Calu3 (cell line): ENCODE results near the gene IGSF8. TPM values are rescaled to one million over a fixed set of nuclear protein-coding genes. Genes with fewer than 3 reads are reported as not detected.

ENCODE experiments used
- BruUV-seq: library from RNA; stranded (reverse); fragments of 400-500 nt; replicated peaks from 2 replicates; lab custom pipeline; 2021; lab: Mats Ljungman, UMichigan
- CTCF ChIA-PET: fragments of 300-600 bp; sonication (Branson Sonifier 250); formaldehyde crosslinking; loops from one replicate; lab custom pipeline; 2022; ENCODE audit warnings: antibody characterized with exemption; lab: Charles Lee
- DNase-seq: peaks from one replicate; pipeline ENCODE4 v3.0.0; 2022
- H3K27ac Mint-ChIP-seq: one replicate; pipeline ENCODE4 v1.8.0; 2022; ENCODE audit warnings: mixed read lengths; ENCODE audit not compliant: unreplicated experiment
- H3K27me3 Mint-ChIP-seq: one replicate; pipeline ENCODE4 v1.8.0; 2022; ENCODE audit warnings: mixed read lengths; ENCODE audit not compliant: unreplicated experiment
- H3K36me3 Mint-ChIP-seq: one replicate; pipeline ENCODE4 v1.8.0; 2022; ENCODE audit warnings: mild to moderate bottlenecking, moderate library complexity, mixed read lengths; ENCODE audit not compliant: insufficient read depth, unreplicated experiment
- H3K4me1 Mint-ChIP-seq: one replicate; pipeline ENCODE4 v1.8.0; 2022; ENCODE audit warnings: mild to moderate bottlenecking, low read depth, mixed read lengths; ENCODE audit not compliant: unreplicated experiment
- H3K4me3 Mint-ChIP-seq: one replicate; pipeline ENCODE4 v1.8.0; 2022; ENCODE audit warnings: mild to moderate bottlenecking, low read depth, moderate library complexity, mixed read lengths; ENCODE audit not compliant: unreplicated experiment
- H3K9me3 Mint-ChIP-seq: one replicate; pipeline ENCODE4 v1.8.0; 2022; ENCODE audit warnings: low read depth, mixed read lengths; ENCODE audit not compliant: unreplicated experiment
- intact Hi-C: fragments of 100-400 bp; cut with micrococcal nuclease; formaldehyde crosslinking; loops from one replicate; pipeline ENCODE4 v1.10.0; 2022; ENCODE audit not compliant: unreplicated experiment
- total RNA-seq: library from RNA; stranded (reverse); gene quantifications from 2 replicates; pipeline ENCODE4 v1.2.3, GENCODE V29; 2022
- TF ChIP-seq, protein P1 (sequence below): fragments of 200-600 bp; IDR thresholded peaks from one replicate; pipeline ENCODE4 v1.8.0; 2022; ENCODE audit warnings: antibody characterized with exemption; ENCODE audit not compliant: unreplicated experiment

Gene IGSF8
- total RNA-seq, 1 experiment from 2014 or later = 31.6 TPM

DNA sequence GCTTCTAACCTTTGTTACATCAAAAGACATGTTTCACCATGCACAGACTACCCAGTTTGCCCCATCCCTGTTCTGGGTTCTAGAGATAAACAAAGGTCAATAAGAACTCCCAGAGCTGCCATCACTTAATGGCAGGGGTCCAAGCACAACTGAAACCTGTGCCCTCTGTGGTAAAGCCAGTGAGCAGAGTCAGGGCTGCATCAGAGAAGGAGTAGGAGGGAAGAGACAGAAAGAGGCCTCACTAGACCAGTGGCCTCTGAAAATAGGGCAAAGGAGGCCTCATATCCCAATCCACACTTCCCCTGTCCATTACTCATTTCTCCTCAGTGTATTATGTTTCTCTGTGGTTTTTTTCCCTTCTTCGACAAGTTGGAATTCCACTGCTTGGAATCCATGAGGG is 27.3 kb upstream of the IGSF8 start:
- peaks cover 15% of the 10 kb centered on the region for H3K4me1 Mint-ChIP-seq
- CTCF ChIA-PET = no interaction called here
- peaks cover 11% of the 10 kb centered on the region for H3K36me3 Mint-ChIP-seq
- intact Hi-C loops = no loop called here
- no peak for DNase-seq
- no TSS peak for BruUV-seq
- H3K4me3 Mint-ChIP-seq = no peak overlapping the region
- peaks cover 33% of the 10 kb centered on the region for H3K27me3 Mint-ChIP-seq
- H3K9me3 Mint-ChIP-seq = no peaks in the 10 kb centered on the region
- TF ChIP-seq, protein P1, sequence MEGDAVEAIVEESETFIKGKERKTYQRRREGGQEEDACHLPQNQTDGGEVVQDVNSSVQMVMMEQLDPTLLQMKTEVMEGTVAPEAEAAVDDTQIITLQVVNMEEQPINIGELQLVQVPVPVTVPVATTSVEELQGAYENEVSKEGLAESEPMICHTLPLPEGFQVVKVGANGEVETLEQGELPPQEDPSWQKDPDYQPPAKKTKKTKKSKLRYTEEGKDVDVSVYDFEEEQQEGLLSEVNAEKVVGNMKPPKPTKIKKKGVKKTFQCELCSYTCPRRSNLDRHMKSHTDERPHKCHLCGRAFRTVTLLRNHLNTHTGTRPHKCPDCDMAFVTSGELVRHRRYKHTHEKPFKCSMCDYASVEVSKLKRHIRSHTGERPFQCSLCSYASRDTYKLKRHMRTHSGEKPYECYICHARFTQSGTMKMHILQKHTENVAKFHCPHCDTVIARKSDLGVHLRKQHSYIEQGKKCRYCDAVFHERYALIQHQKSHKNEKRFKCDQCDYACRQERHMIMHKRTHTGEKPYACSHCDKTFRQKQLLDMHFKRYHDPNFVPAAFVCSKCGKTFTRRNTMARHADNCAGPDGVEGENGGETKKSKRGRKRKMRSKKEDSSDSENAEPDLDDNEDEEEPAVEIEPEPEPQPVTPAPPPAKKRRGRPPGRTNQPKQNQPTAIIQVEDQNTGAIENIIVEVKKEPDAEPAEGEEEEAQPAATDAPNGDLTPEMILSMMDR = no peak
- no peak overlapping the region for H3K27ac Mint-ChIP-seq

DNA sequence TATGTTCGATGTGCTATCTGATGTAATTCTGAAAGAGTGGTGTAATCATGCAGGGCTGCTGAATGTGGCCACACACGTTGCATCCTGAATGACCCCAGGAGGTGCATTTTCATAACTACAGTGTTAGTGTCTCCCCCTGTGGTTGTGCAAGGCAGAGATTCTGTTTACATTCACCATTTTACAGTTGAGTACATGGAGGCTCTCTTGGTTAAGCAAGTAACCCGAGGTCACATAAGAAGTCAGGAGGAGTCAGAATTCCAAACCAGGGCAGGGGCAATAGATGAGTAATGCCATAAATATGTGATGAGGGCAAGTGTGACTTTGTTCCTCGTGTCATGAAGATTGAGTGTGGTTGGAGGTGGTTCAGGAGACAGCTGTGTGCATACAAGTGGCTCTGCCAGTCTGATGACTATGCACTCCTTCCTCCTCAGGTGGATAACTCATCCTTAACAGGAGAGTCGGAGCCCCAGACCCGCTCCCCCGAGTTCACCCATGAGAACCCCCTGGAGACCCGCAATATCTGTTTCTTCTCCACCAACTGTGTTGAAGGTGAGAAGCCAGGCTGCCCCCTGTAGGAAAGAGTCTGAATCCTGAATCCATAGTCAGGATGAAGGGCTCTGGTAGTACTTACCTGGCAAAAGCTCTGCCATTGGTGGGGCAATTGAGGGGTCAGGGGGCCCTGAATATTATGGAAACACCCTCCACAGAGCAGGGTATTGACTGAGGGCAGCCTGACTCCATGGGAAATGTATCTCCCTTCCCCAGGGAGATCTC is 26.5 kb upstream of the IGSF8 start:
- BruUV-seq = no TSS peak

DNA sequence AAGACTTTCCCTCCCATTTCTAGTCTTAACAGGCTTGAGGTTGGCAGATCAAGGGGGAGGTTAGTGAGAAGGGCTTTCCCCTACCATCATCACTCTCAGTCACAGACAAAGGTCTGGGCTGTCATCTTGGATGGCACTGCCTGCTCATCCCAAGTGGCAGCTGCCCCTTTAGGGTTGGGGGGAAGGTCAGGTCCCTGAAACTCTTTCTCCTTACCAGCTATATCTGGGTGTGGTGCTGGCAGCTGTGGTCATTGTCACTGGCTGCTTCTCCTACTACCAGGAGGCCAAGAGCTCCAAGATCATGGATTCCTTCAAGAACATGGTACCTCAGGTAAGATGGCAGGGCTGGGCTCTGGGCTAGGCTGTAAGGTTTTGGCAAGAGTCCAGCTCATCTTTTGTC is 25.3 kb upstream of the IGSF8 start:
- H3K36me3 Mint-ChIP-seq = peaks cover 11% of the 10 kb centered on the region
- no peaks in the 10 kb centered on the region for H3K9me3 Mint-ChIP-seq
- CTCF ChIA-PET = no interaction called here
- TF ChIP-seq, protein P1 = no peak
- H3K27ac Mint-ChIP-seq = peak overlapping the region; percentile 69
- BruUV-seq = no TSS peak
- no peak for DNase-seq
- H3K27me3 Mint-ChIP-seq = peaks cover 30% of the 10 kb centered on the region
- intact Hi-C loops = no loop called here
- peaks cover 15% of the 10 kb centered on the region for H3K4me1 Mint-ChIP-seq
- no peak overlapping the region for H3K4me3 Mint-ChIP-seq

More for the DNA sequence above, 26.5 kb upstream of the IGSF8 start:
- Mint-ChIP-seq H3K4me1 (peaks cover 15% of the 10 kb centered on the region), H3K36me3 (peaks cover 11% of the 10 kb centered on the region), H3K27me3 (peaks cover 33% of the 10 kb centered on the region), H3K27ac (peak overlapping the region; percentile 69), H3K4me3 (no peak overlapping the region), H3K9me3 (no peaks in the 10 kb centered on the region)
- peak; percentile 60 for DNase-seq
- intact Hi-C loops = no loop called here
- TF ChIP-seq, protein P1 = peak; percentile 16
- CTCF ChIA-PET = interaction anchor here (1.0 kb wide), 1 partner anchor 132 kb away, joined by 3 read pairs; no protein-coding TSS in a partner anchor

DNA sequence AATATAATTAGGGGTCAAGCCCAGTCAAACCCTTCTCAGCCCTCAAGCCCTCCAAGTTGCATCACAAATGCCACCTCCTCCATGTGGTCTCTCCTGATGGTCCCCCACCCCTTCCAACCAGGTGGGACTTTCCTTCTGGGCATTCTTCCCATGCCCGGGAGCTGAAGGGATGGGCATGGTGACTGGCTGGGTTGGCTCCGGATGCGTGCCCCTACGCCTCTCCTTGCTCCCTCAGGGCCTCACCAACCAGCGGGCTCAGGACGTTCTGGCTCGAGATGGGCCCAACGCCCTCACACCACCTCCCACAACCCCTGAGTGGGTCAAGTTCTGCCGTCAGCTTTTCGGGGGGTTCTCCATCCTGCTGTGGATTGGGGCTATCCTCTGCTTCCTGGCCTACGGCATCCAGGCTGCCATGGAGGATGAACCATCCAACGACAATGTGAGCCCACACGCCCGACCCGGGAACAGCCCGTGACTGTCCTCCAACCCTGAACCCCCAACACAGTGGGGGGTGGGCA is 24.6 kb upstream of the IGSF8 start:
- BruUV-seq = no TSS peak
- intact Hi-C loops = no loop called here
- peaks cover 30% of the 10 kb centered on the region for H3K27me3 Mint-ChIP-seq
- TF ChIP-seq, protein P1 = no peak
- H3K36me3 Mint-ChIP-seq = peaks cover 11% of the 10 kb centered on the region
- DNase-seq = no peak
- H3K4me1 Mint-ChIP-seq = peaks cover 15% of the 10 kb centered on the region
- no peaks in the 10 kb centered on the region for H3K9me3 Mint-ChIP-seq
- CTCF ChIA-PET = interaction anchor here (0.7 kb wide), 1 partner anchor 252 kb away, joined by 3 read pairs; no protein-coding TSS in a partner anchor
- H3K4me3 Mint-ChIP-seq = no peak overlapping the region
- no peak overlapping the region for H3K27ac Mint-ChIP-seq
